SK-N-SH treated with all-trans-retinoic acid at 6 μM for 48 hours (cell line): ENCODE measurements around the gene TOMM5.

Source experiments
- ATAC-seq: fragments of 200-7000 bp; cut with Tn5 transposase; 3 replicates; pipeline ENCODE4 v1.9.1; 2020; ENCODE audit warnings: mild to moderate bottlenecking, moderate library complexity
- ARNTL ChIP-seq: fragments of 450-650 bp; formaldehyde crosslinking; IDR thresholded peaks from 2 replicates; pipeline ENCODE4 v1.5.0; 2020; ENCODE audit warnings: low read depth, mild to moderate bottlenecking, moderate library complexity, borderline replicate concordance
- BACH2 ChIP-seq: fragments of 250-450 bp; sonication (Bioruptor Pico); IDR thresholded peaks from 2 replicates; pipeline ENCODE4 v1.9.0; 2021; ENCODE audit warnings: mild to moderate bottlenecking, borderline replicate concordance
- CSDC2 ChIP-seq: fragments of 250-450 bp; sonication (Bioruptor Pico); IDR thresholded peaks from 2 replicates; pipeline ENCODE4 v1.5.0; 2020; ENCODE audit warnings: mild to moderate bottlenecking, moderate library complexity
- ESRRG ChIP-seq: fragments of 250-450 bp; sonication (Bioruptor Pico); IDR thresholded peaks from 2 replicates; pipeline ENCODE4 v1.6.1; 2021; ENCODE audit warnings: mild to moderate bottlenecking
- GLIS3 ChIP-seq: fragments of 250-450 bp; sonication (Bioruptor Pico); IDR thresholded peaks from 2 replicates; pipeline ENCODE4 v1.5.0; 2020; ENCODE audit warnings: mild to moderate bottlenecking, moderate library complexity
- ISL1 ChIP-seq: fragments of 250-450 bp; sonication (Bioruptor Pico); IDR thresholded peaks from 2 replicates; pipeline ENCODE4 v2.1.2; 2022; ENCODE audit warnings: mild to moderate bottlenecking, moderate library complexity
- OSR1 ChIP-seq: fragments of 250-450 bp; sonication (Bioruptor Pico); IDR thresholded peaks from 2 replicates; pipeline ENCODE4 v1.8.0; 2022; ENCODE audit warnings: moderate library complexity, mild to moderate bottlenecking, inconsistent platforms
- PPARA ChIP-seq: fragments of 250-450 bp; sonication (Bioruptor Pico); IDR thresholded peaks from 2 replicates; pipeline ENCODE4 v1.5.0; 2020; ENCODE audit warnings: mild to moderate bottlenecking, borderline replicate concordance
- RARB ChIP-seq: fragments of 250-450 bp; sonication (Bioruptor Pico); IDR thresholded peaks from 2 replicates; pipeline ENCODE4 v1.8.0; 2021; ENCODE audit warnings: mild to moderate bottlenecking, moderate library complexity
- SNAI2 ChIP-seq: fragments of 250-450 bp; sonication (Bioruptor Pico); IDR thresholded peaks from 2 replicates; pipeline ENCODE4 v1.5.0; 2020; ENCODE audit warnings: mild to moderate bottlenecking, moderate library complexity
- TCF4 ChIP-seq: fragments of 250-450 bp; sonication (Bioruptor Pico); IDR thresholded peaks from 2 replicates; pipeline ENCODE4 v1.8.0; 2021; ENCODE audit warnings: mild to moderate bottlenecking, moderate library complexity, borderline replicate concordance
- TOX ChIP-seq: fragments of 250-450 bp; sonication (Bioruptor Pico); IDR thresholded peaks from 2 replicates; pipeline ENCODE4 v1.8.0; 2021; ENCODE audit warnings: mild to moderate bottlenecking, moderate library complexity, borderline replicate concordance
- ZFP30 ChIP-seq: fragments of 450-650 bp; formaldehyde crosslinking; IDR thresholded peaks from 2 replicates; pipeline ENCODE4 v1.5.0; 2022; ENCODE audit warnings: mild to moderate bottlenecking, moderate library complexity
- ZNF565 ChIP-seq: fragments of 450-650 bp; formaldehyde crosslinking; conservative IDR thresholded peaks from 2 replicates; pipeline ENCODE4 v1.5.0; 2020; ENCODE audit warnings: low read depth, mild to moderate bottlenecking, moderate library complexity
- ZNF70 ChIP-seq: fragments of 450-650 bp; formaldehyde crosslinking; IDR thresholded peaks from 2 replicates; pipeline ENCODE4 v1.5.0; 2020; ENCODE audit warnings: mild to moderate bottlenecking, moderate library complexity
- ZNF8 ChIP-seq: fragments of 450-650 bp; formaldehyde crosslinking; IDR thresholded peaks from 2 replicates; pipeline ENCODE4 v1.5.0; 2020; ENCODE audit warnings: mild to moderate bottlenecking, moderate library complexity
- TF ChIP-seq, protein P1 (sequence below): fragments of 250-450 bp; sonication (Bioruptor Pico); IDR thresholded peaks from 2 replicates; pipeline ENCODE4 v1.5.0; 2020; ENCODE audit warnings: mild to moderate bottlenecking, moderate library complexity
- TF ChIP-seq, protein P2 (sequence below): fragments of 250-450 bp; sonication (Bioruptor Pico); IDR thresholded peaks from 2 replicates; pipeline ENCODE4 v1.8.0; 2021; ENCODE audit warnings: low read depth, mild to moderate bottlenecking, moderate library complexity, borderline replicate concordance
- TF ChIP-seq, protein P3 (sequence below): fragments of 250-450 bp; sonication (Bioruptor Pico); IDR thresholded peaks from 2 replicates; pipeline ENCODE4 v1.5.1; 2021; ENCODE audit warnings: mild to moderate bottlenecking, moderate library complexity
- TF ChIP-seq, protein P4 (sequence below): fragments of 250-450 bp; sonication (Bioruptor Pico); IDR thresholded peaks from 2 replicates; pipeline ENCODE4 v1.5.1; 2020; ENCODE audit warnings: low read depth, mild to moderate bottlenecking, moderate library complexity
- TF ChIP-seq, protein P5 (sequence below): fragments of 250-450 bp; sonication (Bioruptor Pico); IDR thresholded peaks from 2 replicates; pipeline ENCODE4 v1.8.0; 2020; ENCODE audit warnings: mild to moderate bottlenecking, moderate library complexity, borderline replicate concordance

Gene TOMM5

DNA sequence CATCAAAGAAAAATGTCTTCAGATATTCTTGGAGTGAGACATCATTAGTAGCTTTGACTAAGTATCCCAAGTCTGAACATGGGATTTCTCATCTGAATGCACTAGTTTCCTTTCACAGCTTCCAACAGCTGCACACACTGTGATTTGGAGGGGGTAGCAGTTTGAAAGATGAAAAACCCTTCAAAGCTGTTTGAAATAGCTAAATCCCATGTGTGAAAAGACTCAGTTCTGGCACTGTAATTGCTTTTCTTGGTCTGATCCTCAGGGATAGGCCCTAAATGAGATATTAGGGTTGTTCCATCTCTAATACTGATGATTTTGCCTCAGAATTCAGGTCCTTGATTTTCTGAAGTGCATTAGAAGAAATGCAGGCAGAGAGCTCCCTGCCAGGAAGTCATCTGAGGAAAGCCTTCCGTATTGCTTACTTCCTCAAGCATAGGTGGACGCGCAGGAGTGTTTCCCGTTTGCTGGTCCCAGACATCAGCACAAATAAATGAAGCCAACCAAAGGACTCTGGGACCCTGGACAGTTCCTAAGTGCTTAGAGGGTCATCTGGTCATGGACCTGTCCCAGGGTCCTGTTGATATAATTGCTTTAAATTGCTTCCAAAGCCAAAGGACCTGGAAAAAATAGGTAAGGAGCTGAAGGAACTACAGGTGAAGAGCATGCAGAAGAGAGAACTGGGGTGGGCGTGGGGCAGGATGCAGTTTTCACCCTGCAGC is 32.8 kb upstream of the TOMM5 start (continued):
- TF ChIP-seq, protein P1, sequence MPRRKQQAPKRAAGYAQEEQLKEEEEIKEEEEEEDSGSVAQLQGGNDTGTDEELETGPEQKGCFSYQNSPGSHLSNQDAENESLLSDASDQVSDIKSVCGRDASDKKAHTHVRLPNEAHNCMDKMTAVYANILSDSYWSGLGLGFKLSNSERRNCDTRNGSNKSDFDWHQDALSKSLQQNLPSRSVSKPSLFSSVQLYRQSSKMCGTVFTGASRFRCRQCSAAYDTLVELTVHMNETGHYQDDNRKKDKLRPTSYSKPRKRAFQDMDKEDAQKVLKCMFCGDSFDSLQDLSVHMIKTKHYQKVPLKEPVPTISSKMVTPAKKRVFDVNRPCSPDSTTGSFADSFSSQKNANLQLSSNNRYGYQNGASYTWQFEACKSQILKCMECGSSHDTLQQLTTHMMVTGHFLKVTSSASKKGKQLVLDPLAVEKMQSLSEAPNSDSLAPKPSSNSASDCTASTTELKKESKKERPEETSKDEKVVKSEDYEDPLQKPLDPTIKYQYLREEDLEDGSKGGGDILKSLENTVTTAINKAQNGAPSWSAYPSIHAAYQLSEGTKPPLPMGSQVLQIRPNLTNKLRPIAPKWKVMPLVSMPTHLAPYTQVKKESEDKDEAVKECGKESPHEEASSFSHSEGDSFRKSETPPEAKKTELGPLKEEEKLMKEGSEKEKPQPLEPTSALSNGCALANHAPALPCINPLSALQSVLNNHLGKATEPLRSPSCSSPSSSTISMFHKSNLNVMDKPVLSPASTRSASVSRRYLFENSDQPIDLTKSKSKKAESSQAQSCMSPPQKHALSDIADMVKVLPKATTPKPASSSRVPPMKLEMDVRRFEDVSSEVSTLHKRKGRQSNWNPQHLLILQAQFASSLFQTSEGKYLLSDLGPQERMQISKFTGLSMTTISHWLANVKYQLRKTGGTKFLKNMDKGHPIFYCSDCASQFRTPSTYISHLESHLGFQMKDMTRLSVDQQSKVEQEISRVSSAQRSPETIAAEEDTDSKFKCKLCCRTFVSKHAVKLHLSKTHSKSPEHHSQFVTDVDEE (CRISPR knock-in tag) = no peak

DNA sequence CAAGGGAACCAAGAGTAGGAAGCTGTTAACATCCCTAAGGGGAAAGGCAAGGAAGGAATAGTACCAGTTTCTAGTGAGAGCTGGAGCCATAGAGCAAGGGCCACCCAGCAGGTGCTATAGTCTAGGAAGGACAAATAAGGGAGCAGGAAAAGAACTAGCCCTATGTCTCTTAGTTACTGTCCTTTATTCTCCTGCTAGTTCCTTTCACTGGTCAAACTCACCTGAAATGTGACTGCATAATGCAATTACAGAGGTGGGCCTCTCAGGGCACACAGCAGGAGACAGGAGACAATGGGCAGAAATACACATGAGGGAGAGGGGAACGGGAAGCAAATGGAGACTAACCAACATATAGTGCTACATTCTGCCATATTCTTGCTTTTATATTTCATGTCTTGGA is 31.7 kb upstream of the TOMM5 start:
- TF ChIP-seq RARB (CRISPR knock-in tag) = no peak
- TF ChIP-seq, protein P2, sequence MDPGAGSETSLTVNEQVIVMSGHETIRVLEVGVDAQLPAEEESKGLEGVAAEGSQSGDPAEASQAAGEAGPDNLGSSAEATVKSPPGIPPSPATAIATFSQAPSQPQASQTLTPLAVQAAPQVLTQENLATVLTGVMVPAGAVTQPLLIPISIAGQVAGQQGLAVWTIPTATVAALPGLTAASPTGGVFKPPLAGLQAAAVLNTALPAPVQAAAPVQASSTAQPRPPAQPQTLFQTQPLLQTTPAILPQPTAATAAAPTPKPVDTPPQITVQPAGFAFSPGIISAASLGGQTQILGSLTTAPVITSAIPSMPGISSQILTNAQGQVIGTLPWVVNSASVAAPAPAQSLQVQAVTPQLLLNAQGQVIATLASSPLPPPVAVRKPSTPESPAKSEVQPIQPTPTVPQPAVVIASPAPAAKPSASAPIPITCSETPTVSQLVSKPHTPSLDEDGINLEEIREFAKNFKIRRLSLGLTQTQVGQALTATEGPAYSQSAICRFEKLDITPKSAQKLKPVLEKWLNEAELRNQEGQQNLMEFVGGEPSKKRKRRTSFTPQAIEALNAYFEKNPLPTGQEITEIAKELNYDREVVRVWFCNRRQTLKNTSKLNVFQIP = no peak
- TF ChIP-seq, protein P3, sequence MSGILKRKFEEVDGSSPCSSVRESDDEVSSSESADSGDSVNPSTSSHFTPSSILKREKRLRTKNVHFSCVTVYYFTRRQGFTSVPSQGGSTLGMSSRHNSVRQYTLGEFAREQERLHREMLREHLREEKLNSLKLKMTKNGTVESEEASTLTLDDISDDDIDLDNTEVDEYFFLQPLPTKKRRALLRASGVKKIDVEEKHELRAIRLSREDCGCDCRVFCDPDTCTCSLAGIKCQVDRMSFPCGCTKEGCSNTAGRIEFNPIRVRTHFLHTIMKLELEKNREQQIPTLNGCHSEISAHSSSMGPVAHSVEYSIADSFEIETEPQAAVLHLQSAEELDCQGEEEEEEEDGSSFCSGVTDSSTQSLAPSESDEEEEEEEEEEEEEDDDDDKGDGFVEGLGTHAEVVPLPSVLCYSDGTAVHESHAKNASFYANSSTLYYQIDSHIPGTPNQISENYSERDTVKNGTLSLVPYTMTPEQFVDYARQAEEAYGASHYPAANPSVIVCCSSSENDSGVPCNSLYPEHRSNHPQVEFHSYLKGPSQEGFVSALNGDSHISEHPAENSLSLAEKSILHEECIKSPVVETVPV = no peak
- TF ChIP-seq, protein P4, sequence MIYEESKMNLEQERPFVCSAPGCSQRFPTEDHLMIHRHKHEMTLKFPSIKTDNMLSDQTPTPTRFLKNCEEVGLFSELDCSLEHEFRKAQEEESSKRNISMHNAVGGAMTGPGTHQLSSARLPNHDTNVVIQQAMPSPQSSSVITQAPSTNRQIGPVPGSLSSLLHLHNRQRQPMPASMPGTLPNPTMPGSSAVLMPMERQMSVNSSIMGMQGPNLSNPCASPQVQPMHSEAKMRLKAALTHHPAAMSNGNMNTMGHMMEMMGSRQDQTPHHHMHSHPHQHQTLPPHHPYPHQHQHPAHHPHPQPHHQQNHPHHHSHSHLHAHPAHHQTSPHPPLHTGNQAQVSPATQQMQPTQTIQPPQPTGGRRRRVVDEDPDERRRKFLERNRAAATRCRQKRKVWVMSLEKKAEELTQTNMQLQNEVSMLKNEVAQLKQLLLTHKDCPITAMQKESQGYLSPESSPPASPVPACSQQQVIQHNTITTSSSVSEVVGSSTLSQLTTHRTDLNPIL = no peak
- TF ChIP-seq, all 23 proteins: peak for 0
- ATAC-seq = no peak

DNA sequence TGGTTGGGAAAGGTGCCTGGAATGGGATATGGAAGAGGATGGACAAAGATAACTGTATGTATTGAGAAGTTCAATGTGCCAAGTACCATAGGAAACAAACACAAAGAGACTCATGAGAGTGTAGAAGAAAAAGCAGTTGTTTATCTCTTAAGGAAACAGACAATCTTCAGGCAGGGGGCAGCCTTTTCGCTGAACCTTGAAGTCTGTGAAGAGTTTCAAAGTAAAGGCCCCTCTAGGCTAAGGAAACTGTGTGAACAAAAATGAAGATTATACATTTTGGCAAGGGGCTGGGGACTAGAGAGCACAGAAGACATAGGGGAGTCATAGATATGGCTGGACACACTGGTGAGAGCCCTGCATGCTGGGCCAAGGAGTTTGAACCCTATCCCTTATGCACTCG is 30.9 kb upstream of the TOMM5 start:
- ATAC-seq = no peak
- TF ChIP-seq ARNTL (CRISPR knock-in tag) (no peak), TOX (CRISPR knock-in tag) (no peak), GLIS3 (CRISPR knock-in tag) (no peak), SNAI2 (no peak), OSR1 (CRISPR knock-in tag) (no peak), BACH2 (CRISPR knock-in tag) (no peak)

DNA sequence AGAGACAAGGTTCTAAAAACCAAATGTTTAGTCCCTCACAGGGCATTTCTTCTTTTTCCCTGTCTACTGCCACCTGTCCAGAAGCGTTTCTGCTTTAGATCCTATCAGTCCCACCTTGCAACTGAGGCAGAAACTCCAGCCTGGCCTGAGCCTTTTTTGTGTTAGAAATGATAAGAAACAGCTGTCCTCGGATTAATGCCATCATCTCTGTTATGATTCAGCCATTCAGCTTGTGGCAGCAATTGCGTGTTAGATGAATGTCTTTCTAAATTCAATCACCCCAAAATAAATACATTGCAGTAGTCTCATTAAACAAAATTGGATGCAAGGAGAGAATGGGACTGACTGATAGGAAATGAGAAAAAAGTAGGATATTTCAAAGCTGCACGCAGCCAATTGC is 30.1 kb upstream of the TOMM5 start:
- peak; percentile 21; the same call in 2 of the 3 replicates for ATAC-seq
- no peak for TF ChIP-seq ZFP30 (CRISPR knock-in tag)
- no peak for TF ChIP-seq RARB (CRISPR knock-in tag)
- TF ChIP-seq ESRRG (CRISPR knock-in tag) = no peak
- TF ChIP-seq, protein P3 = no peak
- TF ChIP-seq, protein P5, sequence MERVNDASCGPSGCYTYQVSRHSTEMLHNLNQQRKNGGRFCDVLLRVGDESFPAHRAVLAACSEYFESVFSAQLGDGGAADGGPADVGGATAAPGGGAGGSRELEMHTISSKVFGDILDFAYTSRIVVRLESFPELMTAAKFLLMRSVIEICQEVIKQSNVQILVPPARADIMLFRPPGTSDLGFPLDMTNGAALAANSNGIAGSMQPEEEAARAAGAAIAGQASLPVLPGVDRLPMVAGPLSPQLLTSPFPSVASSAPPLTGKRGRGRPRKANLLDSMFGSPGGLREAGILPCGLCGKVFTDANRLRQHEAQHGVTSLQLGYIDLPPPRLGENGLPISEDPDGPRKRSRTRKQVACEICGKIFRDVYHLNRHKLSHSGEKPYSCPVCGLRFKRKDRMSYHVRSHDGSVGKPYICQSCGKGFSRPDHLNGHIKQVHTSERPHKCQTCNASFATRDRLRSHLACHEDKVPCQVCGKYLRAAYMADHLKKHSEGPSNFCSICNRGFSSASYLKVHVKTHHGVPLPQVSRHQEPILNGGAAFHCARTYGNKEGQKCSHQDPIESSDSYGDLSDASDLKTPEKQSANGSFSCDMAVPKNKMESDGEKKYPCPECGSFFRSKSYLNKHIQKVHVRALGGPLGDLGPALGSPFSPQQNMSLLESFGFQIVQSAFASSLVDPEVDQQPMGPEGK (CRISPR knock-in tag) = no peak
- TF ChIP-seq ISL1 = no peak
- 0 out of 2 replicates have a peak, but pooled peaks have one; percentile 19 for TF ChIP-seq GLIS3 (CRISPR knock-in tag)
- no peak for TF ChIP-seq ZNF70 (CRISPR knock-in tag)
- no peak for TF ChIP-seq OSR1 (CRISPR knock-in tag)
- no peak for TF ChIP-seq ZNF565
- no peak for TF ChIP-seq PPARA (CRISPR knock-in tag)
- TF ChIP-seq CSDC2 (CRISPR knock-in tag) = no peak
- TF ChIP-seq ARNTL (CRISPR knock-in tag) = no peak
- TF ChIP-seq SNAI2 = peak; percentile 47; the same call in 1 of the 2 replicates
- TF ChIP-seq TOX (CRISPR knock-in tag) = no peak
- TF ChIP-seq TCF4 (CRISPR knock-in tag) = peak; percentile 80; the same call in 1 of the 2 replicates
- no peak for TF ChIP-seq ZNF8 (CRISPR knock-in tag)
- TF ChIP-seq, protein P2 = no peak
